Panc1 (cell line): ENCODE results near the gene HLA-A. TPM values are rescaled to one million over a fixed set of nuclear protein-coding genes. Genes with fewer than 3 reads are reported as not detected.

Source experiments
- ATAC-seq: fragments of 200-7000 bp; cut with Tn5 transposase; 2 replicates; pipeline ENCODE4 v1.9.1; 2020; ENCODE audit warnings: mild to moderate bottlenecking, moderate library complexity
- BruUV-seq: library from RNA; stranded (reverse); fragments of 400-500 nt; replicated peaks from 2 replicates; lab custom pipeline; 2021; lab: Mats Ljungman, UMichigan
- CTCF ChIA-PET: fragments of 300-600 bp; sonication (Branson Sonifier 250); formaldehyde crosslinking; loops from one replicate; lab custom pipeline; 2022; ENCODE audit warnings: antibody characterized with exemption; lab: Charles Lee
- POLR2A ChIA-PET: fragments of 300-600 bp; sonication (Branson Sonifier 250); formaldehyde crosslinking; loops from one replicate; lab custom pipeline; 2022; ENCODE audit warnings: antibody characterized with exemption; lab: Charles Lee
- DNase-seq: peaks from one replicate; pipeline ENCODE4 v3.0.0-alpha.2; 2010; ENCODE audit warnings: low read depth, low spot score
- H3K27ac ChIP-seq: 2 replicates; pipeline ENCODE4 v1.5.1; 2011; ENCODE audit warnings: mild to moderate bottlenecking, low read length, inconsistent platforms
- H3K27me3 ChIP-seq: fragments of 200-500 bp; sonication (Bioruptor generic); 2 replicates; pipeline ENCODE4 v1.6.0; 2014; ENCODE audit warnings: low read length, inconsistent platforms; ENCODE audit not compliant: control insufficient read depth, insufficient read depth
- H3K36me3 ChIP-seq: fragments of 200-500 bp; sonication (Bioruptor generic); 2 replicates; pipeline ENCODE4 v1.5.1; 2014; ENCODE audit warnings: inconsistent platforms, mild to moderate bottlenecking, low read length, moderate library complexity; ENCODE audit not compliant: control insufficient read depth, insufficient read depth
- H3K4me1 ChIP-seq: 2 replicates; pipeline ENCODE4 v1.5.1; 2011; ENCODE audit warnings: inconsistent platforms, mild to moderate bottlenecking, low read length, moderate library complexity; ENCODE audit not compliant: control insufficient read depth, insufficient read depth
- H3K4me3 ChIP-seq, 2 experiments: 2 replicates each; pipeline ENCODE4 v1.5.1; 2011 to 2012; ENCODE audit warnings: low read depth in 2 of 2, low read length in 2 of 2, mild to moderate bottlenecking in 2 of 2, inconsistent platforms in 1 of 2, moderate library complexity in 1 of 2
- H3K9me3 ChIP-seq: fragments of 200-500 bp; sonication (Bioruptor generic); 2 replicates; pipeline ENCODE4 v1.5.1; 2014; ENCODE audit warnings: low read depth, mild to moderate bottlenecking, inconsistent platforms, low read length, moderate library complexity; ENCODE audit not compliant: control insufficient read depth, insufficient read depth
- POLR2AphosphoS5 ChIP-seq: IDR thresholded peaks from 2 replicates; pipeline ENCODE4 v1.6.1; 2012; ENCODE audit warnings: mild to moderate bottlenecking, low read depth, low read length, moderate library complexity
- SIN3A ChIP-seq: IDR thresholded peaks from 2 replicates; pipeline ENCODE4 v1.6.1; 2012; ENCODE audit warnings: low read depth, mild to moderate bottlenecking, low read length, moderate library complexity, borderline replicate concordance; ENCODE audit not compliant: insufficient read depth
- TCF7L2 ChIP-seq: IDR thresholded peaks from 2 replicates; pipeline ENCODE4 v1.6.1; 2011; ENCODE audit warnings: mild to moderate bottlenecking, low read depth, low read length, inconsistent platforms
- in situ Hi-C: cut with HindIII; loops from 2 replicates; pipeline ENCODE4 v1.10.0; 2016; ENCODE audit warnings: low sequenced_read_pairs, low pct_unique_long_range_greater_than_20kb
- intact Hi-C: fragments of 100-400 bp; cut with micrococcal nuclease; formaldehyde crosslinking; loops from one replicate; pipeline ENCODE4 v1.10.0; 2022; ENCODE audit not compliant: unreplicated experiment
- total RNA-seq: library from RNA; stranded (reverse); gene quantifications from one replicate; pipeline ENCODE4 v1.2.1, GENCODE V29; 2021; ENCODE audit not compliant: unreplicated experiment
- TF ChIP-seq, protein P1 (sequence below): fragments of 450-650 bp; IDR thresholded peaks from 2 replicates; pipeline ENCODE4 v1.5.1; 2017; ENCODE audit warnings: mild to moderate bottlenecking
- TF ChIP-seq, protein P2 (sequence below), 2 experiments: IDR thresholded peaks; 2 replicates each; pipeline ENCODE4 v1.6.1; 2011 to 2012; ENCODE audit warnings: low read depth in 2 of 2, control low read depth in 1 of 2, low read length in 1 of 2, mild to moderate bottlenecking in 1 of 2, moderate library complexity in 1 of 2; ENCODE audit not compliant: insufficient read depth in 1 of 2

HLA-A gene
- total RNA-seq, 1 experiment from 2014 or later = 397 TPM

DNA sequence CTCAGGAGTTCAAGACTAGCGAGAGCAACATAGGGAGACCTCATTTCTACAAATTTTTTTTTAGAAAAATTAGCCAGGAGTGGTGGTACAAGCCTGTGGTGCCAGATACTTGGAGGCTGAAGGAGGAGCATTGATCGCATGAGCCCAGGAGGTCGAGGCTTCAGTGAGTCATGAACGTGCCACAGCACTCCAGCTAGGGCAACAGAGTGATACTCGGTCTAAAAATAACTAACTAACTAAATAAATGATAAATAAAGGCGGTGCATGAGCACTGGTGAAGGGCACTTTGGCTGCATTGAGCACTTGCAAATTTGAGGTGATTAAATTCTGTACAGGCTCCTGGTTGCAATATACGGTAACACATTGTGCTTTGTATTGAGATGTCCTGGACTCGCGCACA is 13.5 kb downstream of the HLA-A start:
- ChIA-PET POLR2A (no interaction called here), CTCF (no interaction called here)
- in situ Hi-C loops (no loop called here), intact Hi-C loops (no loop called here)
- Histone ChIP-seq H3K9me3 (no peaks in the 10 kb centered on the region), H3K27ac (no peak overlapping the region), H3K36me3 (no peaks in the 10 kb centered on the region), H3K27me3 (no peaks in the 10 kb centered on the region), H3K4me1 (no peaks in the 10 kb centered on the region), H3K4me3 (no peak overlapping the region)
- TF ChIP-seq, protein P1, sequence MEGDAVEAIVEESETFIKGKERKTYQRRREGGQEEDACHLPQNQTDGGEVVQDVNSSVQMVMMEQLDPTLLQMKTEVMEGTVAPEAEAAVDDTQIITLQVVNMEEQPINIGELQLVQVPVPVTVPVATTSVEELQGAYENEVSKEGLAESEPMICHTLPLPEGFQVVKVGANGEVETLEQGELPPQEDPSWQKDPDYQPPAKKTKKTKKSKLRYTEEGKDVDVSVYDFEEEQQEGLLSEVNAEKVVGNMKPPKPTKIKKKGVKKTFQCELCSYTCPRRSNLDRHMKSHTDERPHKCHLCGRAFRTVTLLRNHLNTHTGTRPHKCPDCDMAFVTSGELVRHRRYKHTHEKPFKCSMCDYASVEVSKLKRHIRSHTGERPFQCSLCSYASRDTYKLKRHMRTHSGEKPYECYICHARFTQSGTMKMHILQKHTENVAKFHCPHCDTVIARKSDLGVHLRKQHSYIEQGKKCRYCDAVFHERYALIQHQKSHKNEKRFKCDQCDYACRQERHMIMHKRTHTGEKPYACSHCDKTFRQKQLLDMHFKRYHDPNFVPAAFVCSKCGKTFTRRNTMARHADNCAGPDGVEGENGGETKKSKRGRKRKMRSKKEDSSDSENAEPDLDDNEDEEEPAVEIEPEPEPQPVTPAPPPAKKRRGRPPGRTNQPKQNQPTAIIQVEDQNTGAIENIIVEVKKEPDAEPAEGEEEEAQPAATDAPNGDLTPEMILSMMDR = no peak
- TF ChIP-seq POLR2AphosphoS5 (no peak), TCF7L2 (no peak), SIN3A (no peak)
- TF ChIP-seq, protein P2, sequence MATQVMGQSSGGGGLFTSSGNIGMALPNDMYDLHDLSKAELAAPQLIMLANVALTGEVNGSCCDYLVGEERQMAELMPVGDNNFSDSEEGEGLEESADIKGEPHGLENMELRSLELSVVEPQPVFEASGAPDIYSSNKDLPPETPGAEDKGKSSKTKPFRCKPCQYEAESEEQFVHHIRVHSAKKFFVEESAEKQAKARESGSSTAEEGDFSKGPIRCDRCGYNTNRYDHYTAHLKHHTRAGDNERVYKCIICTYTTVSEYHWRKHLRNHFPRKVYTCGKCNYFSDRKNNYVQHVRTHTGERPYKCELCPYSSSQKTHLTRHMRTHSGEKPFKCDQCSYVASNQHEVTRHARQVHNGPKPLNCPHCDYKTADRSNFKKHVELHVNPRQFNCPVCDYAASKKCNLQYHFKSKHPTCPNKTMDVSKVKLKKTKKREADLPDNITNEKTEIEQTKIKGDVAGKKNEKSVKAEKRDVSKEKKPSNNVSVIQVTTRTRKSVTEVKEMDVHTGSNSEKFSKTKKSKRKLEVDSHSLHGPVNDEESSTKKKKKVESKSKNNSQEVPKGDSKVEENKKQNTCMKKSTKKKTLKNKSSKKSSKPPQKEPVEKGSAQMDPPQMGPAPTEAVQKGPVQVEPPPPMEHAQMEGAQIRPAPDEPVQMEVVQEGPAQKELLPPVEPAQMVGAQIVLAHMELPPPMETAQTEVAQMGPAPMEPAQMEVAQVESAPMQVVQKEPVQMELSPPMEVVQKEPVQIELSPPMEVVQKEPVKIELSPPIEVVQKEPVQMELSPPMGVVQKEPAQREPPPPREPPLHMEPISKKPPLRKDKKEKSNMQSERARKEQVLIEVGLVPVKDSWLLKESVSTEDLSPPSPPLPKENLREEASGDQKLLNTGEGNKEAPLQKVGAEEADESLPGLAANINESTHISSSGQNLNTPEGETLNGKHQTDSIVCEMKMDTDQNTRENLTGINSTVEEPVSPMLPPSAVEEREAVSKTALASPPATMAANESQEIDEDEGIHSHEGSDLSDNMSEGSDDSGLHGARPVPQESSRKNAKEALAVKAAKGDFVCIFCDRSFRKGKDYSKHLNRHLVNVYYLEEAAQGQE (IDR thresholded peaks at IDR 0.05; ENCODE audit: insufficient read depth in 1 of 2, low read depth in 2 of 2, low read length in 1 of 2) = no peak
- ATAC-seq = no peak
- DNase-seq = no peak
- BruUV-seq = no TSS peak

DNA sequence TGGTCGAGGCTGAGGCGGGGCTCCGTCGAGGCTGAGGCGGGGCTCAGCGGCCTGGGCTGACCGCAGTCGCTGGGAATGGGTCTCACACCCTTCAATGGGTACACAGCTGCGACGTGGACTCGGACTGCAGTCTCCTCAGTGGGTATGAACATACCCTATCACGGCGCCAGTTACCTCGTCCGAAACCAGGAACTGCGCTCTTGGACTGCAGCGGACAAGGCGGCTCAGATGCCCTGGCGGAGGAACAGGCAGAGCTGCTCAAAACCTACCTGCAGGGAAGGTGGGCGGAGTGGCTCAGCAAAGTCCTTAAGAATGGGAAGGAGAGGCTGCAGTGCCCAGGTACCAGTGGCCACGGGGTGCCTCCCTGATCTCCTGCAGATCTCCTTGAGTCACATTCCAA is 14.2 kb downstream of the HLA-A start:
- Histone ChIP-seq H3K9me3 (no peaks in the 10 kb centered on the region), H3K27me3 (no peaks in the 10 kb centered on the region), H3K4me3 (no peak overlapping the region), H3K27ac (no peak overlapping the region), H3K36me3 (no peaks in the 10 kb centered on the region), H3K4me1 (no peaks in the 10 kb centered on the region)
- BruUV-seq = no TSS peak
- DNase-seq (no peak), ATAC-seq (no peak)
- CTCF ChIA-PET = no interaction called here
- POLR2A ChIA-PET = no interaction called here
- TF ChIP-seq, protein P1 = no peak
- TF ChIP-seq SIN3A = no peak
- TF ChIP-seq, protein P2 (IDR thresholded peaks at IDR 0.05; ENCODE audit: insufficient read depth in 1 of 2, low read depth in 2 of 2, low read length in 1 of 2) = no peak
- no peak for TF ChIP-seq TCF7L2
- no peak for TF ChIP-seq POLR2AphosphoS5
- intact Hi-C loops (no loop called here), in situ Hi-C loops (no loop called here)
